HG03354 (cell line): ENCODE measurements around the gene ZFP90.
A peak's percentile ranks its signal among the peaks of the same experiment; 100 is the strongest.
"Not testable (repeated sequence)": the region's sequence is repeated elsewhere in the genome, so short reads cannot be mapped to it uniquely, and the experiment has no call there.

Experiments used
- ATAC-seq: cut with Tn5 transposase; IDR thresholded peaks from one replicate; pipeline ENCODE4 v1.9.1; 2021; ENCODE audit warnings: mild to moderate bottlenecking; ENCODE audit not compliant: unreplicated experiment, poor library complexity, severe bottlenecking

Gene ZFP90

DNA sequence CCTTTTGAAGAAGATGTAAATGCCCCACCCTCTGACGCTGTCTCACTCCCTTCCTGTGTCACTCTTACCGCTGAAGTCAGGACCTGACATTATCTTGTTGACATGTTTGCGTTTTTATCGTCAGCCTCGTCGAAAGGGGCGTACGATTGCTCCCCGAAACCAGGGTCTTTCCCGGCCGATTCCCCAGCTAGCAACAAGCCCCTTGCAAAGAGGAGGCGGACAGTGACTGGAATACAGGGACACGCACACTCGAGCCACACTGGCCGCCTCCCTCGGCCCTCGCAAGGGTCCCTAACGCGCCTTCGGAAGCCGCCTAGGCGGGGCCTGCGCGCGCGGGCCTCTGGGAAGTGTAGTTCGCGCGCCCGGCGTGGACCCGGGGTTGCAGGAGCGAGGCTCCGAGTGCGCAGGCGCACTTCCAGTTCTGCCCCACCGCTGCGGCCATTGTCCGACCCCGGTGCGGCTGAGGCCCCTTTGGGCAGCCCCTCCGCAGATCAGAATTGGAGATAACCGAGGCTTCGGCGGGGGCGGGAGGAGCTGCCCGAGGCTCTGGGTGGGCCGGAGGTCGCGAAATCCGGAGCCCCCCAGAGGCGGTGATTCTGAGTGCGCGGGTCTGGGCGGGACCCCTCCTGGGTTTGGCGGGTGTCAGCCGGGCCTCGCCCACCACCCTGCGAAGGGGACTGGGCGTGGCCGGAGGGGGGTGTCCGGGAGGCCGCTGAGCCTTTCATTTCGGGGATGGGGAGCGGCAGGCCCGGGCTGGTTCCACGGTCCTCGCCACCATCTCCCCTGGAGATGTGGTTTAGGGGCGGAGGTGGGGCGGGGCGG lies at the start of gene ZFP90:
TSS of gene ZFP90 (plus strand) at position 412 of the 822 bp plus-strand sequence. CDS start 502 bp downstream, outside the sequence.
- peak; percentile 93 for ATAC-seq

DNA sequence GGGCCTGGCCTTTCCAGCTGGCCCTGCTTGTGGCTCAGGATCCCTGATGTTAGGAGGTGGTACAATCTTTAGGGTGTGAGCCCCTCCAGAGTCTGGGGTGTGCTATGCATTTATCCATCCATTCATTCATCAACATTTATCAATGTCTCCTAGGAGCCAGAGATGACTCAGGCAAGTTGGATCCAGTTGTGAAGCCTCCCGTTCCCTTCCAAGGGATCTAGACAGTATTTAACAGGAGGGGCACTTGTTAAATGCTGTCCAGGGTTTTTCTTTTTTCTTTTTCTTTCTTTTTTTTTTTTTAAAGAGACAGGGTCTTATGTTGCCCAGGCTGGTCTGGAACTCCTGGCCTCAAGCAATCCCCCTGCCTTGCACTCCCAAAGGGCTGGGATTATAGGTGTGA lies 48.7 kb upstream of the ZFP90 start:
- no peak for ATAC-seq

DNA sequence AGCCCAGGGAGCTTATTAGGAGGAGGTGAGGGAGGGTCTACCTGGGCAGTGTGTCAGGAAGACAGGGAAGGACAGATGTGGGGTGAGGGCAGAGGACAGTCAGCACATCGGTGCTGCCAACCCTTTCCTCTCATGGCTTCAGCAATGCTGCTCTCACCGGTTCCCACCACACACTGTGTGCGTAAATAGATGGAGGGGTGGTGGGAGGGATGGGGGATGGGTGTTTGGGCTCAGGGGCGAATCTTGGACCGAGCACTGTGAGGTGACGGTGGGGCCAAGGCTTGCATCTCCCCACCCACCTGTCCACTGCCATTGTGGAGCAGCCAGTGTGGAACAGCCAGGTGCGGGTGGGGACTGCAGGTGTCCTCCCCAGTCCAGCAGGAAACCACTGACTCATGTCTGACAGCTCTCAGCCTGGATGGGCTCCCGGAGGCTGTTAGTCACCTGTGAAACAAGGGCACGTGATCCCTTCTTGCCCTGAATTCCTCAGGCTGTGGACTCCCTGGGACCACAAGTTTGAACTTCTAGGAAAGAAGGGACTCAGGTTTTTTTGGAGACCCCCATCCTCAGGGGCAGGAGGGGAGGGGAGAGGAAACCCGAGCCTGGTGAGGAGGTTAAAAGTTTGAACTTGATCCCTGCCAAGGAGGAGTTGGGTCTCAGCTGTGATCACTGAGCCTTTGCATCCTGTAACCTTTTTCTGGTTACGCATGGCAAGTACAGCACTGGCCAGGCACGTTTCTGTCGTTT lies 48.1 kb upstream of the ZFP90 start:
- ATAC-seq = no peak

DNA sequence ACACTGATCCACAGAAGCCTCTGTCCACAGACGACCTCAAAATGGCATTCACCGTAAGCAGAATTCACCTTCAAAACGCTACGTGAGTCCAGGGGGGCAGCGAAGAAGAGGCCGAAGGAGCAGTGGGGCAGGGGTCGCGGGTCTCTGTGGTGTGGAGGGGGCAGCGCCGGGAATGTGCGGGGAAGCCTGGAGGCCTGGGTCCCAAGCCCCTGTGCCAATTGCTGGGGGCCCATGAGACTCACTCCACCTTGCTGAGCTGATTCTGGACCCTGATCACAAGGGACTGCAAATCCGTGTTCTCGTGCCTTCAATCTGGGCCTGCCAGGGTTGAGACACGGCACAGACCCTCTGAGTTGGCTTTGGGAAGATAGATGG lies 47.5 kb upstream of the ZFP90 start:
- ATAC-seq = no peak

DNA sequence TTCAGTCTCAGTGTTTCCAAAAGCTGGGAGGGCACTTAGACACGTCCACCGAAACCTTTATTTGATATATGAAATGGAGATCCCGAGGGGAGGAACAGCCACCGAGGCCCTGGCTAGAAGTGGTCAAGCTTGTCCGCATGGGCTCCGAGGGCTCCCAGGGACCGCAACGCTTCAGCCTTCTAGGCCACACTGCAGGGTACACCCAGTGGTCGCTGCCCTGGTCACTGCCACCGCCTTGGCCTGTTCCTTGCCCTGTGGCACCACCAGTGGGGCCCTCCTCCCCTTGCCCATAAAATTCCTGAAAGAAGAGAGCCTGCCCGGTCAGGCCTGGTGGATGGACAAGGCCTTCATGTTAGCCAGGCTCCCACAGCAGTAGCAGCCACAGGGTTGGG lies 46.9 kb upstream of the ZFP90 start:
- no peak for ATAC-seq

DNA sequence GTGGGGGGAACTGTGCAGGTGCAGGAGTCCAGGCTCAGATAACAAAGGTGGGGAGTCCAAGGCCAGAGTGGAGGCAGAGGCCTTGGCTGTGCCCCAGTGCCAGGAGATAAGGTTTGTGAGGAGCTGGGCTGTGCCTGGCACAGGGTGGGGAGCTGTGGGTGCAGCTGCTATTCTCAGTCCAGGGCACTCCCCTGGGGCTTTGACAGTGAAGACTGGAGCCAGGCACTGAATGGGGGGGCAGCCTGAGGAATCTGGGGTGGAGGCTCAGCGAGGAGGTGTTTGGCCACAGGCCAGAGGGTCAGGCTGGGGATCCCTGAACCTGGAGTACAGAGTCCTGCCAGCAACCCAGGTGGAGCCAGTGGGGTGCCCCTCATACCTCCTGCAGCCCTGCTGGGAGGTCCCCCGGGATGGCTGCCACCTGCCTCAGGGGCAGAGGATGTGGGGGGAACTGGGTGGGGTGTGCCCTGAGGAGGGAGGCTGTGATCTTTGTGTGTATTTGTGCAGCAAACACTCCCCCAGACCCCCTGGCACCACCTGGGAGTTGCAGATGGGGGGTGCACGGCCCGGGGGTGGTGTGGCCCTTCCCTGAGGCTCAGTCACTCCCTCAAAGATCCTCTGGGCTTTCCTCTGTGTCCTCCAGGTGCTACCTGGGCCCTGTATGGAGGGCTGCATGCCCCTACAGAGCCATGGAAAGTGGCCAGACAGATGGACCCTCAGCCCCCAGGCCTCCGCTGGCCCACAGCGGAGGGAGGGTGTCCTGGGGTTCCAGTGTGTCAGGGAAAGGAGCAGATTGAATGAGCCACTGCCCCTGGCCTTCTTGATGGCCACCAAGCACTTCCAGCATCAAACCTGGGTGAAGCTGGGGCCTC lies 46.3 kb upstream of the ZFP90 start:
- no peak for ATAC-seq

DNA sequence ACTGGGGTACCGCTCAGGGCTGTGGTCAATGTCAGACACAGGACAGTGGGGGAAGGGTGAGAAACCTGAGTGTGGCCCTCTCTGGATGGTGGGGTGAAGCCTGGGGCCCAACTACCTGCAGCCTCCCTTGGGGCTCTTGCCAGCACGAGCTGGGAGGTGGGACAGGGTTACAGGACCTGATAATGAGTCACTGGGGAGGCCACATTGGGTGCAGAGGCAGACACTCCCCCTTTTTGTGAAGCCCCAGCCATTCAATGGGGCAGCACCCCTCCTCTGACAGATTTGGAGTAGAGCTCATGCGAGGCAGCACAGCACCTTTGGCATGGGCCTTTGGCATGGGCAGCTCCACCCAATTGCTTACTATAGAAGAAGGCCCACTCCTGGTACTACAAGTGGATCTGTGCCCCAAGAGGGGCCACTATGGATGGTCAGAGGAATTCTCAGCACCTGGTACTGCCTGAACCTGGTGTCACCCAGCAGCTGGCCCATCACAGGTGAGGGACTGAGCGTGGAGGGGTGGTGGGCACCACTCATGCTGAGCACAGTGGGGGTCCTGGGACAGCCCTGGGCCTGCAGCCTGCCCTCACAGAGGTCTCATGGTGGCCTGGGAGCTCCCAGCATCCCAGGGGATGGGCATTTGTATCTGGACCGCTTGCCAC lies 45.5 kb upstream of the ZFP90 start:
- no peak for ATAC-seq

DNA sequence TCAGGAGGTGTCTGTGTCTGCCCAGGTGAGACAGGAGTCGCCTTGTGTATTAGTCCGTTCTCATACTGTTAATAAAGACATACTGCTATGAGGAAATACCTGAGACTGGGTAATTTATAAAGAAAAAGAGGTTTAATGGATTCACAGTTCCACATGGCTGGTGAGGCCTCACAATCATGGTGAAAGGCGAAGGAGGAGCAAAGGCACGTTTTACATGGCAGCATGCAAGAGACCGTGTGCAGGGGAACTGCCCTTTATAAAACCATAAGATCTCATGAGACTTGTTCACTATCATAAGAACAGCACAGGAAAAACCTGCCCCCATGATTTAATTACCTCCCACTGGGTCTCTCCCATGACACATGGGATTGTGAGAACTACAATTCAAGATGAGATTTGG lies 44.8 kb upstream of the ZFP90 start:
- not testable (repeated sequence) for ATAC-seq

DNA sequence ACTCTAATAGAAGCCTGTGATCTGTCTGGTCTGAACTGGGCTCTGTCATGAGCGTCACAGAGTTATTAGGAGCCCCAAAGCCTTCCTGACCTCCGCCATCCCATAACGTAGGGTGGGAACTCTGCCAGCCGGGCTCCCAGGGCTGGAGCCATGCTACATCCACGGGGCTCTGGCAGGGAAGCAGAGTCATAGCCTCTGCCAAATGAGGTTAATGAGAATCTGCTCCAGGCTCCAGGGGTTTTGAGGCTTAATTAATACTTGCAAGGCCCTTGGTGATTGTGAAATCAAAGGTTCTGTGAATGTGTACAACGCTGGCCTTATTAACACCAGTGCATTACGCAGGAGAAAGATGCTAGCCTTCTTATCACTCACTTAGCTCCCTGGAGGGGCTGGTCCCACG lies 42.4 kb upstream of the ZFP90 start:
- ATAC-seq = no peak

DNA sequence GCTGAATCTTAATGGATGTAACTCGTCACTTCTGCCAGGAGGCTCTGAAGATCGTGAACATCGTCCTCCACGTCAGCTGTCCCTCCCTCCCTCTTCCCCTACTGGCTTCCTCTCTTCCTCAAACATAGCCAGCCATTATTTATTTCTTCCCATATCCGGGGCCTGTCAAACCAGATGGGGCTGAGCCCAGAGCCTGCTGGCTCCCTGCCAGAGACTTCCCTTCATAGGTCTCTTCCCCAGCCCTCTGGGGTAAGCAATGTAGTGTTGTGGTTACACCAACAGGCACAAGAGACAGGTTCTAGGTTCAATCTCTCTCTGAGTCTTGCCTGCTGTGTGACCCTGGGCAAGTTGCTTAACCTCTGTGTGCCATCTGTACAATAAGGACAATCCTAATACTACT lies 40.1 kb upstream of the ZFP90 start:
- no peak for ATAC-seq

DNA sequence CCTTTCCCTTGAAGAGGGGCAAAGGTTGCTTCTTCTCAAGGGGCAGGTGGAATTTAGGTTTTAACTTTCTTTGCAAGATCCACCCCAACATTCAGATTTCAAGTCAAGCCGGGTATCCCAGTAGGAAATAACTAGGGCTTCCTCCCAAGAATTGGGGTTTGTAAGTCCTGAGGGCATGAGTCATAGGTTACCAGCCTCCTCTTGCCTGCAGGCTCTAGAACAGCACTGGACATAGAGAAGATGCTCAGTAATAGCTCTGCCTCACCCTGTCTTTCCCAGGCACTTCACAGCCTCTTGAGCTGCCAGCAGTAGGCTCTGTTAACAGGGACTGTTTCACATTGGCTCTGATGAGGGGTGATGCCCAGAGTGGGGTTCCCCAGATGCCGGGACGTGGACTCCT lies 35.8 kb upstream of the ZFP90 start:
- ATAC-seq = no peak

DNA sequence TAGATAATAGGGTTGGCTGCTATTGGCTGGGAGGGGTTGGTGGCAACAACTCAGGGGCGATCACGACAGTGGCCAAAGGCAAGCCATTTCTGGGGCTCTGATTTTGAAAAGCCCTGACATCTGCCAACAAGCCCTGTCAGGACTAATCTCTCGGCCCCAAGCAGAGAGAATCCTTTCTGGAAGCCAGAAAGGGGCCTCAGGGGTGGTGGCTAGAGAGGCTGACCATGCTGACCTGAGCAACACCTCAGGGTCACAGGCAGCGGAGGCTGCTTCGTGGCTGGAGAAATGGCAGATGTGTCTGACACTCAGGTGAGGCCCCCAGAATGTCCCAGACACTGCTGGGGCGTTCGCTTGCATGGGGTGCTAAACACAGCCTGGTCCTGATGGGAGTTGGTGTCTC lies 35.0 kb upstream of the ZFP90 start:
- no peak for ATAC-seq

DNA sequence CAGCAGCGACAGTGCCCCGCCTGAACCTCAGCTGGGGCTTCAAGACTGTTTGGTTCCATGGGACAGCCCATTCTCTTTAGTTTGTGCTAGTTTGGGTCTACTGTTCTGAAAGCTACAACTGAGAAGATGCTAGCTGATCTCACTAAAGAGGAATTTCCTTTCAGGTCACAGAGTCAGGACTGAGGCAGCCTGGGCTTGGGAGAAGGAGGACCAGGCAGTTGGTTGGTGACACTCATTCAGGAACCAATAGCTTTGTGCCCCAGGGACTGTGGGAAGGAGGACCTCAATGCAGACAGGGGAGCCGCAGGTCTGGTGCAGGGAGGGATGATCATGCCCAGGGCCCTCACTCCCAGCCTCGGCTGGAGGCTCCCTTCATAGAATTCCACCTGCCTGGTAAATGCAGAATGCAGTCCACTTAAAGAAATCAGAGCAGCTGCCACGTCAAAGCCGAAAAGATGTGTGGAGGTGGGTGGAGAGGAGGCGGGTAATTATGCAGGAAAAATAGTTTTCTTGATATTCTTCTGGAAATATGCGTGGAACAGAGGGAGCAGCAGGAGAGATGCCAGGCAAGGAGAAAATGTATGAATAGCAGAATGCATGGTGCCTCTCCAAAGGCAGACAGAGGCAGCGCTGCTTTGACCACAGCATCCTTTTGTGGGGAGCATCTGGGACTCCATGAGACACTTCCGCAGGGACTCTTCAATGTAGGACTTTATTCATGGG lies 32.6 kb upstream of the ZFP90 start:
- ATAC-seq = no peak

DNA sequence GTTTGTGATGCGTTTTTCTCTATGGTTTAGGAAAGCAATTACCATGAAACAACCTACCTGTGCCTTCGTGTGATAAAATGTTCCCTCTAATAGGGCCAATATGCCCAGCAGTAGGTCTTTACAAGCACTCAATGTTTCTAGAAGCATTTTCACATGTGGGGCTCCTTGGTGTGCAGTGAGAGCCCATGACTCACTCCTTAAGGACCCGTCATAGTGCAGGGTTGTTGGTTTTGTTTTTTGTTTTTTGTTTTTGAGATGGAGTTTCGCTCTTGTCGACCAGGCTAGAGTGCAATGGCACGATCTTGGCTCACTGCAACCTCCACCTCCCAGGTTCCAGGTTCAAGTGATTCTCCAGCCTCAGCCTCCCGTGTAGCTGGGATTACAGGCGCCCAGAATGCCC lies 31.1 kb upstream of the ZFP90 start:
- ATAC-seq = no peak

DNA sequence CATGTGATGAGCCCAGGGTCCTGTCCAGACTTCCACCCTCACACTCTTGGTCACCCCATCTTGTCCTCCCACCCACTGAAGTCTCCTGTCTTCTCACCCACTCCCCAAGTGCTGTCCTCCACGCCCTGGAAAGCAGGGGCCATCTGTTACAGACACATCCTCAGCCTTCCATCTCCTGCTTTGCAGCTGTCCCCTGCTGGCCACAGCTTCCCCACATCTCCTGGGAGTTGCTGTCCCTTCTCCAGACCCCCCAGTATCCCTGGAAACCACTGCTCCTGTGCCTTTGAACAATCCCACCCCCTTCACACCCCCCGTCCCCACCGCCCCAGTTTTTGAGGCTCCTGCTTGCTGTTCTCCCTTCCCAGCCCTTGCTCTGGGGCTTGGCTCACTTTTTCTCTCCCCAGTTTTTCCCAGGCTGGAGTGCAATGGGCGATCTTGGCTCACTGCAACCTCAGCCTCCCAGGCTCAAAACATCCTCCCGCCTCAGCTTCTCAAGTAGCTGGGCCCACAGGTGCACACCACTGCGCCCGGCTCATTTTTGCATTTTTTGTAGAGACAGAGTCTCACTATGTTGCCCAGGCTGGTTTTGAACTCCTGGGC lies 30.4 kb upstream of the ZFP90 start:
- no peak for ATAC-seq

DNA sequence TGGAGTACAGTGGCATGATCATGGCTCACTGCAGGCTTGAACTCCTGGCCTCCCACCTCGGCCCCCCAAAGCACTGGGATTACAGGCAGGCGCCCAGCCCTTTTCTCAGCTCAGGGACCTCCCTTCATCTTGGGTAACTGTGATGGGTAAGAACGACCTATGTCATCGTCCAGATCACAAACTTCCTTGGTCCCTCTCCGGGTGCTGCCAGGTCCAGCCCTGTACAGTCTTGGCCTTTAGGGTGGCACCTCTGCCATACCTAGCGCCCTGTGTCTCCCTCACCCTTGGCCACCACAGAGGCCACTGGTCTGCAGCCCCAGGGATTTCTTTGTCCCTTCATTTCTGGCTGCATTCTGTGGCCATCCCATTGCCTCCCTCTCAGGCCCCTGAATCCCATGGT lies 29.7 kb upstream of the ZFP90 start:
- ATAC-seq = no peak

DNA sequence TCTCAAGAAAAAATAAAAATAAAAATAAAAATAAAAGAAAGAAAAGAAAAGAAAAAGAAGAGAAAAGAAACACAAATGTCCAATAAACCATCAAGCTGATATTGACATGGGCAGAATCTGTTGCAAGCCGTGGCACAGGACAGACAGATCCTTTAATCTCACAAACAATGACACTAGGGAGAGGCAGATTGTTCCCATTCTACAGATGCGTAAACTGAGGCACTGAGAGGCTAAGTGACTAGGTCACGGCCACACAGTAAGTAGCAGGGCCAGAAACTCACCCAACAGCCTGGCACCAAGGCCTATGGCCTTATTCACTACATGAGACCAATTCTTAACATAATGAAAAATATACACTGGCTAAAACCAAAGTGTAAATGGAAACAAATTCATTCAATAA lies 28.3 kb upstream of the ZFP90 start:
- ATAC-seq = no peak

DNA sequence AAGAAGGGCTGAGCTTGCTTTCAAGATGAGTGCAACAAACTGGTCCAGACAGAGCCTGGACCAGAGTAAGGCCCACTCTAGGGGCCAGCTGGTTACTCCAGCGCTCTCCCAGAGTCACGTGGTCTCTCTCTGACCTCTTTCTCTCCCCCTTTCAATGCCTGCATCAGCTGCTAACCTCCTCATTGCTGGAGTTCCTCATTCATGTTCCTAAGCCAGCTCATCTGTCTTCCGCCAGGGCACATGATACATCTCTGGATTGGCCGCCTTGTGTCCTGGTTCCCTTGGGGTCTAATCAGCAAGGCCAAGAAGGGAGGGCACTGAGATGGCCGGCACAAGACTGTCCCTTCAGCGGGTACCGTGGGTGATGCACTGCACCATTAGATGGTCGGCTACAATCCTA lies 26.9 kb upstream of the ZFP90 start:
- no peak for ATAC-seq

DNA sequence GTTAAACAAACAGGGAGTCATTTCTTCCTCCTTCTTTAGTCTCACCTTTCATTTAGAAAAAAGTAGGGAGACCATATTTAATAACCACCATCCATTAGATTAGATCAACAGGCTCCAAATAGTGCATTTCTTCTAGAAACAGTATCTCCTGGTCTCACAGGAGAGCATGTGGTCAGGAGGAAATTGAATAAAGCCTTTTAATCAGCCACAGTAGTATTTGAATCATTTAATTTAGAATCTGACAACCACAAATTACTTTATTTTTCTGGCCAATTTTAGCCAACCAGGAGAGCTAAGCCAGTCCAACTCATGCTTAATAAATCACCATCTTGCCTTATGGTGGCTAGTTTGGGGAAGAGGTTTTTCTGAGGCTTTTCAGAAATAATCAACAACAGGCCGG lies 26.3 kb upstream of the ZFP90 start:
- ATAC-seq = no peak
